ENCODE measurements around the gene LRP5.

LRP5 gene

DNA sequence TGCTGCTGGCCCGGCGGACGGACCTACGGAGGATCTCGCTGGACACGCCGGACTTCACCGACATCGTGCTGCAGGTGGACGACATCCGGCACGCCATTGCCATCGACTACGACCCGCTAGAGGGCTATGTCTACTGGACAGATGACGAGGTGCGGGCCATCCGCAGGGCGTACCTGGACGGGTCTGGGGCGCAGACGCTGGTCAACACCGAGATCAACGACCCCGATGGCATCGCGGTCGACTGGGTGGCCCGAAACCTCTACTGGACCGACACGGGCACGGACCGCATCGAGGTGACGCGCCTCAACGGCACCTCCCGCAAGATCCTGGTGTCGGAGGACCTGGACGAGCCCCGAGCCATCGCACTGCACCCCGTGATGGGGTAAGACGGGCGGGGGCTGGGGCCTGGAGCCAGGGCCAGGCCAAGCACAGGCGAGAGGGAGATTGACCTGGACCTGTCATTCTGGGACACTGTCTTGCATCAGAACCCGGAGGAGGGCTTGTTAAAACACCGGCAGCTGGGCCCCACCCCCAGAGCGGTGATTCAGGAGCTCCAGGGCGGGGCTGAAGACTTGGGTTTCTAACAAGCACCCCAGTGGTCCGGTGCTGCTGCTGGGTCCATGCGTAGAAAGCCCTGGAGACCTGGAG, 74.1 kb downstream of the LRP5 start:
- peaks cover 46% of the 10 kb centered on the region; the same call in 1 of the 2 replicates for H3K36me3 ChIP-seq (ENCODE audit: insufficient read depth, low read length)
- H3K9ac ChIP-seq (ENCODE audit: low read depth, low read length, poor library complexity, severe bottlenecking): no peak overlapping the region

GRCh38 chr11:68387840-68388239, 75.4 kb downstream of the LRP5 start:
- H3K4me1 ChIP-seq (ENCODE audit: insufficient read depth, low read length, poor library complexity, severe bottlenecking): no peaks in the 10 kb centered on the region
- peaks cover 7% of the 10 kb centered on the region for H4K20me1 ChIP-seq (ENCODE audit: insufficient read depth, low read length, poor library complexity, severe bottlenecking)
- no peak overlapping the region for H2AFZ ChIP-seq (ENCODE audit: low read length)
- no peaks in the 10 kb centered on the region for H3K27me3 ChIP-seq (ENCODE audit: insufficient read depth, low read length, poor library complexity, severe bottlenecking)
- H3K9ac ChIP-seq (ENCODE audit: low read depth, low read length, poor library complexity, severe bottlenecking): no peak overlapping the region
- no peaks in the 10 kb centered on the region for H3K9me2 ChIP-seq (replicated peaks; ENCODE audit: low read depth, low read length)
- H3K4me2 ChIP-seq (ENCODE audit: low read depth, low read length, poor library complexity, severe bottlenecking): no peak overlapping the region
- H3K4me3 ChIP-seq (ENCODE audit: low read length, poor library complexity, severe bottlenecking): no peak overlapping the region
- H3K36me3 ChIP-seq (ENCODE audit: insufficient read depth, low read length): peaks cover 52% of the 10 kb centered on the region; the same call in 1 of the 2 replicates
- no peaks in the 10 kb centered on the region for H3F3A ChIP-seq (ENCODE audit: low read depth)
- no peaks in the 10 kb centered on the region for H3K9me3 ChIP-seq (ENCODE audit: insufficient read depth, low read depth, low read length)
- TF ChIP-seq EZH2phosphoT487 (IDR thresholded peaks at IDR 0.05; ENCODE audit: borderline replicate concordance) (no peak), CTCF (conservative IDR thresholded peaks at IDR 0.05; ENCODE audit: low read length) (no peak)
- H3K79me2 ChIP-seq (ENCODE audit: insufficient read depth, low read length): peaks cover 9% of the 10 kb centered on the region; the same call in 1 of the 2 replicates

More for the DNA sequence above, 74.1 kb downstream of the LRP5 start:
- Histone ChIP-seq H4K20me1 (ENCODE audit: insufficient read depth, low read length, poor library complexity, severe bottlenecking) (peaks cover 7% of the 10 kb centered on the region), H3K9me2 (replicated peaks; ENCODE audit: low read depth, low read length) (no peaks in the 10 kb centered on the region), H3F3A (ENCODE audit: low read depth) (no peaks in the 10 kb centered on the region), H3K4me1 (ENCODE audit: insufficient read depth, low read length, poor library complexity, severe bottlenecking) (no peaks in the 10 kb centered on the region), H3K79me2 (ENCODE audit: insufficient read depth, low read length) (peaks cover 9% of the 10 kb centered on the region; the same call in 1 of the 2 replicates), H3K9me3 (ENCODE audit: insufficient read depth, low read depth, low read length) (no peaks in the 10 kb centered on the region), H2AFZ (ENCODE audit: low read length) (no peak overlapping the region), H3K4me2 (ENCODE audit: low read depth, low read length, poor library complexity, severe bottlenecking) (no peak overlapping the region), H3K27me3 (ENCODE audit: insufficient read depth, low read length, poor library complexity, severe bottlenecking) (no peaks in the 10 kb centered on the region), H3K4me3 (ENCODE audit: low read length, poor library complexity, severe bottlenecking) (no peak overlapping the region)
- TF ChIP-seq CTCF (conservative IDR thresholded peaks at IDR 0.05; ENCODE audit: low read length) (no peak), EZH2phosphoT487 (IDR thresholded peaks at IDR 0.05; ENCODE audit: borderline replicate concordance) (no peak)

DNA sequence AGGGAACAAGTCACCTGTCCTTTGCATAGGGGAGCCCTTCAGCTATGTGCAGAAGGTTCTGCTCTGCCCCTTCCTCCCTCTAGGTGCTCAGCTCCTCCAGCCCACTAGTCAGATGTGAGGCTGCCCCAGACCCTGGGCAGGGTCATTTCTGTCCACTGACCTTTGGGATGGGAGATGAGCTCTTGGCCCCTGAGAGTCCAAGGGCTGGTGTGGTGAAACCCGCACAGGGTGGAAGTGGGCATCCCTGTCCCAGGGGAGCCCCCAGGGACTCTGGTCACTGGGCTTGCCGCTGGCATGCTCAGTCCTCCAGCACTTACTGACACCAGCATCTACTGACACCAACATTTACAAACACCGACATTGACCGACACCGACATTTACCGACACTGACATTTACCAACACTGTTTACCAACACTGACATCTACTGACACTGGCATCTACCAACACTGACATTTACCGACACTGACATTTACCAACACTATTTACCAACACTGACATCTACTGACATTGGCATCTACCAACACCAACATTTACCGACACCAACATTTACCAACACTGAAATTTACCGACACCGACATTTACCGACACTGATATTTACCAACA, 76.3 kb downstream of the LRP5 start:
- Histone ChIP-seq H3F3A (ENCODE audit: low read depth) (no peaks in the 10 kb centered on the region), H2AFZ (ENCODE audit: low read length) (no peak overlapping the region), H3K4me1 (ENCODE audit: insufficient read depth, low read length, poor library complexity, severe bottlenecking) (no peaks in the 10 kb centered on the region), H3K4me3 (ENCODE audit: low read length, poor library complexity, severe bottlenecking) (no peak overlapping the region), H3K4me2 (ENCODE audit: low read depth, low read length, poor library complexity, severe bottlenecking) (no peak overlapping the region), H3K9ac (ENCODE audit: low read depth, low read length, poor library complexity, severe bottlenecking) (no peak overlapping the region), H3K27me3 (ENCODE audit: insufficient read depth, low read length, poor library complexity, severe bottlenecking) (no peaks in the 10 kb centered on the region), H3K9me2 (replicated peaks; ENCODE audit: low read depth, low read length) (no peaks in the 10 kb centered on the region), H3K36me3 (ENCODE audit: insufficient read depth, low read length) (peaks cover 56% of the 10 kb centered on the region; the same call in 1 of the 2 replicates), H3K9me3 (ENCODE audit: insufficient read depth, low read depth, low read length) (no peaks in the 10 kb centered on the region), H3K79me2 (ENCODE audit: insufficient read depth, low read length) (peaks cover 4% of the 10 kb centered on the region; the same call in 1 of the 2 replicates), H4K20me1 (ENCODE audit: insufficient read depth, low read length, poor library complexity, severe bottlenecking) (peaks cover 2% of the 10 kb centered on the region)
- TF ChIP-seq CTCF (conservative IDR thresholded peaks at IDR 0.05; ENCODE audit: low read length) (0 out of 2 replicates have a peak, but pooled peaks have one; percentile 14), EZH2phosphoT487 (IDR thresholded peaks at IDR 0.05; ENCODE audit: borderline replicate concordance) (no peak)

Measured in Loucy (cell line).